Keratinocyte (primary cell): Measurements from ENCODE around the gene TNFRSF11A.

Experiments used
- CTCF ChIP-seq, 3 experiments: IDR thresholded peaks in 1 of 3; conservative IDR thresholded peaks in 1 of 3; optimal IDR thresholded peaks in 1 of 3; 2 replicates in 2 of 3; 3 replicates in 1 of 3; pipeline versions ENCODE3 to v1.5.1; 2011; ENCODE audit warnings: low read length in 3 of 3, mild to moderate bottlenecking in 3 of 3, moderate library complexity in 2 of 3, control low read depth in 1 of 3, inconsistent platforms in 1 of 3; ENCODE audit not compliant: insufficient read depth in 2 of 3; ENCODE audit errors: extremely low read depth in 1 of 3
- EZH2 ChIP-seq: IDR thresholded peaks from one replicate; pipeline ENCODE4 v1.6.1; 2012; ENCODE audit warnings: inconsistent platforms, mild to moderate bottlenecking, low read length, moderate library complexity

- TF ChIP-seq CTCF (optimal IDR thresholded peaks at IDR 0.05 in 1 of 3, IDR thresholded peaks at IDR 0.05 in 1 of 3, conservative IDR thresholded peaks at IDR 0.05 in 1 of 3; ENCODE audit: extremely low read depth in 1 of 3, insufficient read depth in 2 of 3, low read length in 3 of 3) (no peak), EZH2 (no peak)
Observed at GRCh38 chr18:62438866-62439265, 113.8 kb downstream of the TNFRSF11A start.
